Measurements from ENCODE around the gene TFAP2D.
A peak's percentile ranks its signal among the peaks of the same experiment; 100 is the strongest.

Gene TFAP2D

DNA sequence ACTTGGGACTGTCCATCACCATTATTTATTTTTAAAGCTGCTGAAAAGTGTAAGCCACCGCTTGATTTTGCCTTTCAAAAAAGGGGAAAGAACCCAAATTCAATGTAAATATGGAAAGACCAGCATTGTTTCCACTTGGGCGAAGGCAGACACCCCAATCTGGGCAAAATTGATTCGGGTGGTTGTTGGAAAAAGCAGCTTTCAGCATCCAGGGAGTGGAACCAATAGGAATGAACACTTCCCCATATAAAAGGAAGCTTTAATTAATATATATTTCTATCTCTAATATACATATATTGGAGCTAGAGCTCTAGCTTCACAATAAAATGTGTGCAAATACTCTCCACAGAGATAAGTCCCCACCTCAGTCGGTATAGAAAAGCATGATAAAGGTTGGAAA, at the start of gene TFAP2D:
TFAP2D (plus strand) TSS at position 301 of the 400 bp plus-strand sequence. CDS start 530 bp downstream, outside the sequence.
- intact Hi-C loops (cut with DNase I): no loop called here
- no peak for DNase-seq

DNA sequence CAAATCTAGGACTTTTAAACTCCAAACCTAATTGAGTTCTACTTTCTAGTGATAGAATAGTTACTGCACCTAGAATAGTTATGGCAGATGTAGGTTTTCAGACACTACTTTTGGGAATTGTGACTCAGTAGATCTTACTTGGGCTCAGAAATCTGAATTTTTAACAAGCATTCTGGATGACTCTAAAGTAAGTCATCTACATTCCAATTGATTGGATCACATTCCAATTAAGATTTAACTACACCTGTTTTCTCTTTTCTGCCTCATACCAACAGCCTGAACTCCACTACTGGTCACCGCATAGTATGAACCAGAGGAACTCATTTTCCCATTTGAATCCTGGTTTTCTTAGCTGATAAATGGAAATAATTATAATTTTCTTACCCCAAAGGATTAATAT, 49.5 kb upstream of the TFAP2D start:
- DNase-seq: no peak
- intact Hi-C loops (cut with DNase I): no loop called here

- no peak for DNase-seq
- intact Hi-C loops (cut with DNase I): no loop called here
Measured at GRCh38 chr6:50666089-50666488, 47.2 kb upstream of the TFAP2D start.

DNA sequence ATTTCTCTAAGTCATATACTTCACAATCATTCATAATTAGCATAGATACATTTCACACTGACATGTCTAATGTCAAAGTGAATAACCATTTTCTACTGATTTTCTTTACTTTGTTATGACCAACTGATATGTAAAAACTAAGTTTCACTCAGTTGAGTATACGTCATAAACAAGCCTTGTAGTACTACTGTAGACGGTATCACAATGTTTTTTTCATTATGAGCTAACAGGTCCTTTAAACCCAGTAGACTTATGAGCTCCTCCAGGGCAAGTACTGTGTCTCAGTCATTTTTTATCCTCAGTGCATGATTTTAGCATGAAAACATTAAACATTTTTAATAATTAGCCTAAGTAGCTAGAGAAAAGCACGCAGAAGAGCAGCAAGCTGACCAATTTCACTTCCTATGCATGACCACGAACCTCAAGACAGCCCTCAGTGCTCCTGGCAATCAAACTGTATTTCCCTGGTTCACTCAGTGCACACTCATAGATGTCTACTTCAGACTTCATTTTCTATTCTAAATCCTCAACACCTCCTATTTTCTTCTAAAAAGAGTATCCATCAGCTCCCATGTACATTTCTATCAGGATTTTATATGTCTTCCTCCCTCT, 32.0 kb upstream of the TFAP2D start:
- intact Hi-C loops (cut with DNase I): no loop called here
- DNase-seq: no peak

GRCh38 chr6:50689210-50689609, 24.1 kb upstream of the TFAP2D start:
- intact Hi-C loops (cut with DNase I): no loop called here
- DNase-seq: no peak

GRCh38 chr6:50691814-50692495, 21.4 kb upstream of the TFAP2D start:
- intact Hi-C loops (cut with DNase I): no loop called here
- DNase-seq: no peak

GRCh38 chr6:50698546-50698945, 14.8 kb upstream of the TFAP2D start:
- intact Hi-C loops (cut with DNase I): no loop called here
- no peak for DNase-seq

GRCh38 chr6:50699051-50699775, 14.1 kb upstream of the TFAP2D start:
- intact Hi-C loops (cut with DNase I): no loop called here
- DNase-seq: no peak

DNA sequence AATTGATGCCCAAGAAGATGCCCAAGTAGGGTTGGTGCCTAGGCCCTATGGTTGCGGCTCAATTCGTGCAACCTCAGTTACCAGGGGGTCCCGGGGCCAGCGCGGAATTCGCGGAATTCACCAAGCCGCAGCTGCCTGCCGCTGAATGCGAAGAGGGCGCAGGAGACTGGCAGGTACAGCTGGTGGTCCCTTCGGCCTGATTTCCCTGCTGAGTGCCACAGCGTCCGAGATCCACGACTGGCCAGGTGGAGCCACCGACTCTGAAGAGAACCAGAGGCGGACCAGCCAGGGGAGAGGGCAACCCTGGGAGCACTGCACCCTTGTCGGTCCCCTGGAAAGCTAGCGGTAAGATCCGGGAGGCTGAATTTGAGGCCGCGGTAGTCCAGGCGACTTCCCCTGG, 6.8 kb upstream of the TFAP2D start:
- intact Hi-C loops (cut with DNase I): no loop called here
- DNase-seq: peak in 3 of 10 donors; percentile 64 to 73 (median 72)

- intact Hi-C loops (cut with DNase I): no loop called here
- no peak for DNase-seq
Measured at GRCh38 chr6:50707191-50707590, 6.1 kb upstream of the TFAP2D start.

- intact Hi-C loops (cut with DNase I): no loop called here
- DNase-seq: peak in 6 of 10 donors; percentile 16 to 87 (median 50)
Measured at GRCh38 chr6:50707652-50708300, 5.5 kb upstream of the TFAP2D start.

DNA sequence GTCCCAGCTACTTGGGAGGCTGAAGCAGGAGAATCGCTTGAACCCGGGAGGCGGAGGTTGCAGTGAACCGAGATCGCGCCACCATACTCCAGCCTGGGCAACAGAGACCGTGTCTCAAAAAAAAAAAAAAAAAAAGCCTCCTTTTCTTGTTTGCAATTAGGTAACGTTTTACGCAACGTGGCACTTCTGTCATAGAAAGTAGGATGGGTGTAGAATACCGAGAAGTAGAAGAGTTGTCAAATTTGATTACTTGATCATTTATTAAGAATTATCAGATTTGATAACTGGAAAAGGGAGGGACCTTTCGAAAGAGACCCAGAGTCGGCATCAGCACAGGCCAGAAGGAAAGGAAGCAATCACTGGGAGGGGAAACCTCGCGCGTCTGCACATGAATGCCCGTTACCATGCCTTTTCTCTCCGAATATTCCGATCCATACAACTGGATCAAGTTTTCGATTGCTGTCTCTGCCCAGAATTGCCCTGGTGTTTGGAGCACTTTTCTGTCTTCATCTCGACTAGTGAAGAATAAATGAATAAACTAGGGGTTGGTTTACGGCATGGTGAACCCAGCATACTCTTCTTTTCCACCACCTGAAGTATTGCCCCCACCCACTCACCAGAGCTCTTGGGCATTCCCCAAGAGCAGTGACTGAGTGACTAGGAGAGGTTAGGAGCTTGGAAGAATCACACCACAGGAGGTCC, 4.5 kb upstream of the TFAP2D start:
- no peak for DNase-seq
- intact Hi-C loops (cut with DNase I): no loop called here

DNA sequence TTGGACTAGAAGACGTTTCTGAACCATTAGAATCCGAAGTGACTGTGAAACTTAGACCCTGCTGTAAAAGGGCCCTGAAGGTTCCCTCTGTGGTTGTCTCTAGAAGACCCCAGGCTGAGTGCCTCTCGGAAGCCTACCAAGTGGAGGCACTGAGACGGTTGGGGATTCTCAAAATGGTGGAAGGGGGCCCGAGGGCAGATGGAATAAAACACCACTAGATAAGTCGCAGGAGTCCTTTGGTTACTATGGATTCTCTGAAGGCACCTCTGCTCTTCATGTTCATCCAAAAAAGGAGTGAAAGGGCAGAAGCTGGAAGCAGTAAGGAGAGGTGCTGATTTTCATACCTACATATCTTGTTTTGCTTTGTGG, 4.0 kb upstream of the TFAP2D start:
- intact Hi-C loops (cut with DNase I): no loop called here
- DNase-seq: no peak

GRCh38 chr6:50711686-50712085, 1.6 kb upstream of the TFAP2D start:
- no peak for DNase-seq

GRCh38 chr6:50712291-50712690, 1.0 kb upstream of the TFAP2D start:
- no peak for DNase-seq
- intact Hi-C loops (cut with DNase I): no loop called here

More at GRCh38 chr6:50711686-50712085, 1.6 kb upstream of the TFAP2D start:
- intact Hi-C loops (cut with DNase I): no loop called here

DNA sequence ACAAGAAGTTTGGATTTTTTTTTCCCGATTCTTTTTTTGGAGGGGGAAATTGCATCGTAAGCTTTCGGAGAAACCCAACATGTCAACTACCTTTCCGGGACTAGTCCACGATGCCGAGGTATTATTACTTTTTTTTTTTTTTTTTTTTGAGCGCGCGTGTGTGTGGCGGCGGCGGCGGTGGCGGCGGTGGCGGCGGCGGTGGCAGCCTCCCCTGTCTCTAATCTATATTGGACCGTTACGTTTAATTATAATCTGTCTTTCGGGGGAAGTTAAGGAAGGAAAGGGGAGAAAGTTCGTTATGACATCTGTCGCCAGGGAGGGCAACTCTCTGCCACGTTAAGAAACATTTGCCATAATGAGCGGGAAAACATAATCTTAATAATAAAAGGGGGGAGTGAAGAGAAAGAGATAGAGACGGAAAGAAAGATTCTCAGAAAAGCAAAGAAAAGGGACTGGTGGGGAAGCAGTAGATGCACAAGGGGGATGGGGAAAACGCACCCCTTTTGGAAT, 706 bp downstream of the TFAP2D start:
- no peak for DNase-seq
- intact Hi-C loops (cut with DNase I): no loop called here

DNA sequence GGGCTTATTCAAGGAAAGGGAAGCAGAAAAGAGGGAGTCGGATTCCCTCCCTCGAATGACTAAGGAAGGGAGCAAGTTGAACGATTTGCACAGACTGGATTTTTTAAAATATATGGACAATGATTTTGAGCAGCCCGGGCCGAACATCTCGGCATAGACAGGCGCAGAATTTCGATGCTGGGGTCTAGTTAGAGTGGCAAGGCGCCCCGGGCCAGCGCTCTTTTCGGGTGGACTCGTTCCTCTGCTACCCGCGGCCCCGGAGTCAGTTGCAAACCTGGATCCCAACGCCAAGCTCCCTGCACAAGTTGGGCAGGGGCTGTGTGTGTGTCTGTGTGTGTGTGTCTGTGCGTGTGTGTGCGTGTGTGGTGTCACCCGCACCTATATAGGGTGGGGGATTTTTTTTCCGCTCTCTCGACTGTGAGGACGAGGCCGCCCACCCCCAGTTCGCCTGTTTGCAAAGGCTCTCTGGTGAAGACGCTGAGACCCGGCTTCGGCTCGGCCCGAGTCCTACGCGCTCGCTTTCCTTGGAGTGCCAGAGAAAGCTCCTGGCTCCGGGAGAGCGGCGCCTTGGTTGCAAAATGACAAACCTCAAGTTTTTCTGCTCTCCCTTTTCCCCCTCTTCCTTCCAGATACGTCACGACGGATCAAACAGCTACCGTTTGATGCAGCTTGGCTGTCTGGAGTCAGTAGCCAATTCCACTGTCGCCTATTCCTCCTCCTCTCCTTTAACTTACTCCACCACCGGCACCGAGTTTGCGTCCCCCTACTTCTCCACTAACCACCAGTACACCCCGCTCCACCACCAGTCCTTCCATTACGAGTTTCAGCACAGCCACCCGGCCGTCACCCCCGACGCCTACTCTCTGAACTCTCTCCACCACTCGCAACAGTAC, 1.4 kb downstream of the TFAP2D start:
- intact Hi-C loops (cut with DNase I): no loop called here
- DNase-seq: peak in 1 of 10 donors; percentile 73

GRCh38 chr6:50716899-50717509, 3.7 kb downstream of the TFAP2D start:
- intact Hi-C loops (cut with DNase I): no loop called here

More at GRCh38 chr6:50716899-50717509, 3.7 kb downstream of the TFAP2D start:
- DNase-seq: no peak
